Suprapubic skin (tissue), 3 donors: ENCODE data around the gene TMPO.

Experiments
- POLR2AphosphoS5 ChIP-seq, 3 donors: sonication (generic); formaldehyde crosslinking; IDR thresholded peaks; one replicate each; pipeline ENCODE4 v1.6.1; 2017; ENCODE audit warnings: antibody characterized with exemption in 3 of 3
- TF ChIP-seq, protein P1 (sequence below), 2 donors: fragments of 200-600 bp in 1 of 2; fragments of 450-650 bp in 1 of 2; sonication (generic) in 1 of 2; IDR thresholded peaks; one replicate each; pipeline ENCODE4 v1.5.1; 2016 to 2019; ENCODE audit warnings: antibody characterized with exemption in 2 of 2, mild to moderate bottlenecking in 1 of 2, moderate library complexity in 1 of 2

- TF ChIP-seq, protein P1, sequence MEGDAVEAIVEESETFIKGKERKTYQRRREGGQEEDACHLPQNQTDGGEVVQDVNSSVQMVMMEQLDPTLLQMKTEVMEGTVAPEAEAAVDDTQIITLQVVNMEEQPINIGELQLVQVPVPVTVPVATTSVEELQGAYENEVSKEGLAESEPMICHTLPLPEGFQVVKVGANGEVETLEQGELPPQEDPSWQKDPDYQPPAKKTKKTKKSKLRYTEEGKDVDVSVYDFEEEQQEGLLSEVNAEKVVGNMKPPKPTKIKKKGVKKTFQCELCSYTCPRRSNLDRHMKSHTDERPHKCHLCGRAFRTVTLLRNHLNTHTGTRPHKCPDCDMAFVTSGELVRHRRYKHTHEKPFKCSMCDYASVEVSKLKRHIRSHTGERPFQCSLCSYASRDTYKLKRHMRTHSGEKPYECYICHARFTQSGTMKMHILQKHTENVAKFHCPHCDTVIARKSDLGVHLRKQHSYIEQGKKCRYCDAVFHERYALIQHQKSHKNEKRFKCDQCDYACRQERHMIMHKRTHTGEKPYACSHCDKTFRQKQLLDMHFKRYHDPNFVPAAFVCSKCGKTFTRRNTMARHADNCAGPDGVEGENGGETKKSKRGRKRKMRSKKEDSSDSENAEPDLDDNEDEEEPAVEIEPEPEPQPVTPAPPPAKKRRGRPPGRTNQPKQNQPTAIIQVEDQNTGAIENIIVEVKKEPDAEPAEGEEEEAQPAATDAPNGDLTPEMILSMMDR (IDR thresholded peaks at IDR 0.05): no peak
- peak in 2 of 3 donors; percentile 13 to 62 for TF ChIP-seq POLR2AphosphoS5 (IDR thresholded peaks at IDR 0.05)
Observed at GRCh38 chr12:98503592-98504367, 11.6 kb upstream of the TMPO start.
